22Rv1 (cell line): Measurements from ENCODE around the gene ADK.
"Not testable (repeated sequence)": the region's sequence is repeated elsewhere in the genome, so short reads cannot be mapped to it uniquely, and the experiment has no call there.

Experiments
- H3K27ac ChIP-seq: fragments of 450-650 bp; 2 replicates; pipeline ENCODE4 v1.5.1; 2017
- CTCF ChIP-seq: fragments of 450-650 bp; IDR thresholded peaks from 2 replicates; pipeline ENCODE4 v1.5.1; 2017; ENCODE audit warnings: mild to moderate bottlenecking
- ZFX ChIP-seq: fragments of 450-650 bp; IDR thresholded peaks from 2 replicates; pipeline ENCODE4 v1.6.1; 2017; ENCODE audit warnings: antibody characterized with exemption, borderline replicate concordance

ADK gene

GRCh38 chr10:74122060-74122459 lies 29.0 kb upstream of the ADK start:
- TF ChIP-seq ZFX (no peak), CTCF (no peak)
- H3K27ac ChIP-seq, result no peak overlapping the region

DNA sequence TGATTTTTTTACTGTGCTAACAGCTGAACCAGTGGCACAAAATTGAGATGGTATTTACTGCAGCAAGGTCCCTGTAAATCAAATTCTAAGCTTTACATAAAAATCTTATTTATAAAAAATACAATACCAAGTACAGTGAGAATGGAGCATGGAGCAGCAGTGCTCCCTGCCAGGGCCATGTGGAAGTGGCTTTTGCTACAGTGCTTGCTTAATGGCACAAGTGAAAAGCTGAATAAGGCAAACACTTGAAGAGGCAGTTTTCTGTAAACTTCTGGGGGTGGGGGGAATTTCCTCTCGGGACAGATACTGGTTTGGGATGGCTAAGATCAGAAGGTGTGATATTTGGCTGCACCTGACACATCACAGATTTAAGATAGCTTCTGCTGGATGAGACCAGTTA lies 27.9 kb upstream of the ADK start:
- TF ChIP-seq ZFX (no peak), CTCF (no peak)
- no peak overlapping the region for H3K27ac ChIP-seq

DNA sequence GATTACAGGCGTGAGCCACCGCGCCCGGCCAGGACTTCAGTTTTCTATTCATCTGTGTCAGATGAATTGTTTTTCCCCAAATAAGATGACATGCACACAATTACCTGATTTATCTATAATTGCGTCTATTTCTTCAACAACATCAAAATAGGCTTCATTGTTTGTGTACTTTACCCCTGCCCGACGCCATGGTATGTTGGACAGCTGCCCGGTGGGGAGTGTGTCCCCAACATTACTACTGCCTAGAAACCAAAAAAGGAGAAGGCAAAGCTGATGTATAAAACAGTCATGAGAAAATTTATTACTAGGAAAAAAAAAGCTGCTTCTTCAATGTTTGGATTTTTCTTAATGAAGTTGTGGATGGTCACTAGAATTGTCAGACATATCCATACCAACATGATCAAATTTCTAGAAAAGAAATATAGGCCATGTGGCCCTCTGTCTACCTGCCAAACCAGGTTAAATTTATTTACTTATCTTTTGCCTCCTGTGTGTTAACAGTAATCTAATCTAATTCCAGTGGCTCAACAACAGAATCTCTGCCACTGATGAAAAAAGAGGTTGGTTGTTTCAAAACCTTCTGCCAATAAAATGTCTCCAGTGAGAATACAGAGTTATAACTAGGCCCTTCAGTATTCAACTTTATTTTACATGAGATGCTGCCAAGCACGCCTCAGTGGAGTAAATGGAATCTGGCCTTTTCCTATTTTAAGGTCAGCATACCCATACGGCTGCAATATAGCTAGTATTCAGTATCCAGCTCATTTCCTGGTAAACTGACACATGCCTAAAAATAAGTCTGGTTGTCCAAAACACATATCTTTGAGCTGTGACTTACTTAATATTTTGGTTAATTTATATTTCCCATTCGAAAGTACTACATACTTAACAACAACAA lies 16.8 kb upstream of the ADK start:
- TF ChIP-seq CTCF, result no peak
- TF ChIP-seq ZFX, result no peak
- no peak overlapping the region for H3K27ac ChIP-seq

GRCh38 chr10:74135452-74135851 lies 15.6 kb upstream of the ADK start:
- no peak overlapping the region for H3K27ac ChIP-seq
- TF ChIP-seq ZFX, result no peak
- TF ChIP-seq CTCF, result no peak

DNA sequence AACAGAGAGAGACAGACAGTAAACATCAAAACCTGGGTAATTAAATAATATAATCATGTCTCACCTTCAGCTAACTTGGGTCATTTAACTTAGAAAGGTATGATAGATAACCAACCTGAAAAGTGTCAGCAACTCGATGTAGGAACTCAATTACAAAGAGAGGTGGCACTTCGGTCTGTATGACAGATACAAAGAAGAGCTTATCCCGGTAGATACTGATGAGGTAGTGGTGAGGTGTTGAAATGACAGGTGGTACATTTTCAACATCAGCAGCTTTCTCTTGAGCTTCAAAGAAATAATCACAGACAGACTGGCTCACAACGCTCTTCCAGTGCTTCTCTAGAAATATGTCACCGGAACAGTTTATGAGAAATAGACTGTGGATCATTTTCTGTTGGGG lies 13.0 kb upstream of the ADK start:
- TF ChIP-seq CTCF (no peak), ZFX (no peak)

DNA sequence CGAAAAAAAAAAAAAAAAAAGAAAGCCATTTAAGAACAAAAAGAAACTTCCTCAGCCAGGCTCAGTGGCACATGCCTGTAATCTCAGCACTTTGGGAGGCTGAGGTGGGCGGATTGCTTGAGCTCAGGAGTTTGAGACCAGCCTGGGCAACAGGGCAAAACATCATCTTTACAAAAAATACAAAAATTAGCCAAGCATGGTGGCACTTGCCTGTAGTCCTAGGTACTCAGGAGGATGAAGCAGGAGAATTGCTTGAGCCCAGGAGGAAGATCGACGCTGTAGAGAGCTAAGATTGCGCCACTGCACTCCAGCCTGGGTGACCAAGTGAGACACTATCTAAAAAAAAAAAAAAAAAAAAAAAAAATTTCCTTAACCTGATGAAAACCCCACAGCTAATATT lies 12.4 kb upstream of the ADK start:
- not testable (repeated sequence) for H3K27ac ChIP-seq

More for the DNA sequence above, 13.0 kb upstream of the ADK start:
- no peak overlapping the region for H3K27ac ChIP-seq

- H3K27ac ChIP-seq, result no peak overlapping the region
- TF ChIP-seq ZFX (no peak), CTCF (no peak)
These were observed 11.0 kb upstream of the ADK start for GRCh38 chr10:74139981-74140380.
